Heart left ventricle (tissue), 16 donors: ENCODE measurements around the gene ATP6V1B1. TPM values are rescaled to one million over a fixed set of nuclear protein-coding genes. Genes with fewer than 3 reads are reported as not detected.

Experiments
- ATAC-seq, 4 donors: fragments of 200-7000 bp; cut with Tn5 transposase; one replicate each; pipeline ENCODE4 v1.9.1; 2020 to 2022; ENCODE audit warnings: moderate library complexity in 4 of 4, mild to moderate bottlenecking in 3 of 4, moderate number of reproducible peaks in 1 of 4
- DNase-seq, 5 donors: peaks; one replicate each; pipeline ENCODE4 v3.0.0-alpha.2; 2020
- H3K27ac ChIP-seq, 12 donors: fragments of 200-600 bp; sonication (generic) in 4 of 12; one replicate each; pipeline versions ENCODE4 v1.5.0 to v1.8.0; 2016 to 2022; ENCODE audit warnings: mild to moderate bottlenecking in 2 of 12
- H3K27me3 ChIP-seq, 9 donors: fragments of 200-600 bp; sonication (generic) in 2 of 9; one replicate each; pipeline versions ENCODE4 v1.5.1 to v1.8.0; 2016 to 2022; ENCODE audit warnings: mild to moderate bottlenecking in 3 of 9
- H3K36me3 ChIP-seq, 9 donors: fragments of 200-600 bp; sonication (generic) in 2 of 9; one replicate each; pipeline versions ENCODE4 v1.5.0 to v1.8.0; 2018 to 2022; ENCODE audit warnings: mild to moderate bottlenecking in 2 of 9
- H3K4me1 ChIP-seq, 12 donors: fragments of 200-600 bp; sonication (generic) in 4 of 12; one replicate each; pipeline versions ENCODE4 v1.5.0 to v1.8.0; 2016 to 2022; ENCODE audit warnings: mild to moderate bottlenecking in 3 of 12
- H3K4me3 ChIP-seq, 12 donors: fragments of 200-600 bp; sonication (generic) in 4 of 12; one replicate each; pipeline versions ENCODE4 v1.5.0 to v1.8.0; 2017 to 2022; ENCODE audit warnings: mild to moderate bottlenecking in 9 of 12, moderate library complexity in 4 of 12
- H3K9me3 ChIP-seq, 12 donors: fragments of 200-600 bp; sonication (generic) in 4 of 12; one replicate each; pipeline versions ENCODE4 v1.5.0 to v1.8.0; 2016 to 2022; ENCODE audit warnings: mild to moderate bottlenecking in 1 of 12
- CTCF ChIP-seq, 12 donors: fragments of 200-600 bp; sonication (generic) in 4 of 12; IDR thresholded peaks; one replicate each; pipeline versions ENCODE4 v1.5.0 to v1.8.0; 2018 to 2022; ENCODE audit warnings: antibody characterized with exemption in 12 of 12, mild to moderate bottlenecking in 5 of 12
- POLR2A ChIP-seq, 2 donors: fragments of 450-650 bp; IDR thresholded peaks; one replicate each; pipeline ENCODE4 v1.6.1; 2017; ENCODE audit warnings: antibody characterized with exemption in 2 of 2, mild to moderate bottlenecking in 2 of 2, moderate library complexity in 2 of 2
- WGBS, 4 donors: extraction: QIAGEN DNeasy Blood & Tissue Kit in 2 of 4; methylation state at CpG; one replicate each; pipeline versions ENCODE4 v1.1.5 to v1.1.7; 2013 to 2018; 5-methylcytosine and 5-hydroxymethylcytosine counted together
- intact Hi-C, 10 donors: fragments of 100-400 bp; cut with DNase I; formaldehyde crosslinking; loops; one replicate each; pipeline versions ENCODE4 v1.11.1 to v1.14.2; 2022
- polyA plus RNA-seq, 2 donors: library from polyadenylated mRNA; stranded (reverse); fragments of 200-250 nt; gene quantifications; one replicate each; pipeline ENCODE4 v1.2.3, GENCODE V29; 2013
- total RNA-seq, 9 donors: library from RNA; depleted of rRNA in 2 of 9; stranded (reverse); fragments of >200 nt in 2 of 9; fragmentation: NEBNext Ultra II Directional in 3 of 9; extraction: Animal tissue kit (Norgen Biotek cat#: 25700) in 3 of 9; gene quantifications; one replicate each; pipeline versions ENCODE4 v1.1.0 to v1.2.4, GENCODE V29; 2016 to 2023
- donor health status: ischemic (EF 13 %, LVEDD 7.1; RV severe dilation, severe dysfunction).
- donor health status: healthy with polysubstance abuse.
- donor health status: DM: no; HTN: yes; CAD: no.
- donor health status: DM: no; HTN: no; CAD: no.
- donor health status: ischemic (EF 25% LVEDD 6.9; RV normal size, moderate dysfunction).
- donor health status: ischemic (EF 25% LVEDD 5.7; RV mildly dilated, moderate dysfunction).
- donor health status: healthy.
- donor health status: DM: yes; HTN: yes; CAD: no.
- donor health status: ischemic (EF 35%, LVEDD 5.7; RV mildly dilated, moderate dysfunction).
- donor health status: nonischemic (EF 11% LVEDD 7.7; RV severe dilation, severe dysfunction).
- donor health status: DM: yes; HTN: yes; CAD: no.
- donor health status: PGD.
- donor health status: ischemic (EF 29% LVEDD 5.4; RV normal size, mild dysfunction).
- donor health status: nonischemic (EF 23%, LVEDD 6.1; RV moderate dilation, normal function).

Gene ATP6V1B1
- total and polyA plus RNA-seq, 11 donors = 0.16 to 1.8 (median 0.48) TPM; not detected in 4

DNA sequence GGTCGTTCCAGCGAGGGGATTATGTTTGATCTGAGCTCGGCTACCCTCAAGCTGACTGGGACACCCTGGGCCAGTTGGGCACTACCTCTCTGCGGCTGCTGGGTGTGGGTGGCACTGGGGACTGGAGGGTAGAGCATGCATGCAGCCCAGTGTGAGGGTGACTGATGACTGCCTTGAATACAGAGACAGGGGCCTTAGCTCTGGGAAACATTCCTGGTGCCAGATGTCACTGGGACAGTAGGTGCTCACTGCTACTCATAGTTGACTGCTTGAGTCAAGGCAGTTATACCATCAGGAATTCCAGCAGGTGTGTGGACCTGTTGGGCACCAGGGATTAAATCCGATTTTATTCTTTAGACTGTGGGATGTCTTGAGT is 33.6 kb upstream of the ATP6V1B1 start:
- DNase-seq (no peak), ATAC-seq (no peak)
- intact Hi-C loops = no loop called here
- Histone ChIP-seq H3K27me3 (peaks cover 49 to 100% (median 97%) of the 10 kb centered on the region in 9 donors), H3K36me3 (no peaks in the 10 kb centered on the region), H3K27ac (peak overlapping the region in 3 of 12 donors; percentile 7 to 46 (median 43)), H3K4me3 (peak overlapping the region in 11 of 12 donors; percentile 44 to 68 (median 60)), H3K4me1 (peaks cover 2 to 47% (median 24%) of the 10 kb centered on the region in 12 donors), H3K9me3 (no peaks in the 10 kb centered on the region)
- 44 to 67% (median 52%) methylated on average over 1 to 5 of the region's 5 CpGs for WGBS, 4 donors
- TF ChIP-seq CTCF (IDR thresholded peaks at IDR 0.05) = no peak
- TF ChIP-seq POLR2A (IDR thresholded peaks at IDR 0.05) = no peak

DNA sequence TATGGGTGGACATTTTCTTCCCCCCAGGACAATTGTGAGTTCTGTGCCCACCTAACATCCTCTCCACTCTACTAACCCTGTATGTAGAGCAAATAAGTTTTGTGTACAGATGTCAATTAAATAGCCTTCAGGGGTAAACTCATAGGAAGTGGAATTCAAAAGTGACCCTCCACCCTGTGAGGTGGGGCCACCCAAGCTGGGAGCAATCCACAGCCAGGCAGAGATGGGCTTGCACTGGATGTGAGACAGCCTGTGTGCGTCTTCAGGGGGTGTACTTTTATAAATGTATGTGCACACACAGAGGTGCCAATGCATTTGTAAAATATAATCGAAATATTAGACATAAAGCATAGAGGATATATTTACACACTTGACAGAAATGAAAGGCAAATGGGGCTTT is 33.1 kb upstream of the ATP6V1B1 start:
- TF ChIP-seq CTCF (IDR thresholded peaks at IDR 0.05) = no peak
- no peak for TF ChIP-seq POLR2A (IDR thresholded peaks at IDR 0.05)
- peaks cover 51 to 100% (median 97%) of the 10 kb centered on the region in 9 donors for H3K27me3 ChIP-seq
- ATAC-seq = no peak
- no peak overlapping the region for H3K4me3 ChIP-seq
- peaks cover 2 to 49% (median 25%) of the 10 kb centered on the region in 12 donors for H3K4me1 ChIP-seq
- no peak for DNase-seq
- H3K36me3 ChIP-seq = no peaks in the 10 kb centered on the region
- no peak overlapping the region for H3K27ac ChIP-seq
- 89 to 94% (median 92%) methylated on average over 2 of the region's 2 CpGs for WGBS, 4 donors
- H3K9me3 ChIP-seq = no peaks in the 10 kb centered on the region
- intact Hi-C loops = no loop called here

DNA sequence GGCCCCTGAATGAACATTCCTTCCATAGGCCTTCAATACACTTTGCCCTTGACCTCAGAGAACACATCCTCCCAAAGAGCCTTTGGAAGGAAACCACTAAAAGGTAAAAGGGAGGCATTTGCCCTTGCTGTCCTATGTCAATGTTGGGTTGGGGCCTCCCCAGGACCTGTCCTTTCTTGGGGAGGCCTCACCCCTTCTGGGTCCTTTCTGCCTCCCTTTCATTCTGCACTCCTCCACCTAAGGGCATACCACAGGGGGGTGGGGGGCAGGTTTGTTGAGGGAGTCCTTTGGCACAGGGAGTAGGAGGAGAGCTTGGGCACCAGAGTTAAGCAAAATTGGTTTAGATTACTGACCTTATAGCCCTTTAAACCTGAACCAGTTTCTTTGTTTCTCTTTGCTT is 32.5 kb upstream of the ATP6V1B1 start:
- Histone ChIP-seq H3K4me1 (peaks cover 2 to 49% (median 24%) of the 10 kb centered on the region in 12 donors), H3K9me3 (no peaks in the 10 kb centered on the region), H3K27me3 (peaks cover 53 to 100% (median 97%) of the 10 kb centered on the region in 9 donors), H3K36me3 (no peaks in the 10 kb centered on the region), H3K4me3 (no peak overlapping the region), H3K27ac (no peak overlapping the region)
- ATAC-seq (no peak), DNase-seq (no peak)
- TF ChIP-seq POLR2A (IDR thresholded peaks at IDR 0.05) (no peak), CTCF (IDR thresholded peaks at IDR 0.05) (no peak)
- intact Hi-C loops = no loop called here

DNA sequence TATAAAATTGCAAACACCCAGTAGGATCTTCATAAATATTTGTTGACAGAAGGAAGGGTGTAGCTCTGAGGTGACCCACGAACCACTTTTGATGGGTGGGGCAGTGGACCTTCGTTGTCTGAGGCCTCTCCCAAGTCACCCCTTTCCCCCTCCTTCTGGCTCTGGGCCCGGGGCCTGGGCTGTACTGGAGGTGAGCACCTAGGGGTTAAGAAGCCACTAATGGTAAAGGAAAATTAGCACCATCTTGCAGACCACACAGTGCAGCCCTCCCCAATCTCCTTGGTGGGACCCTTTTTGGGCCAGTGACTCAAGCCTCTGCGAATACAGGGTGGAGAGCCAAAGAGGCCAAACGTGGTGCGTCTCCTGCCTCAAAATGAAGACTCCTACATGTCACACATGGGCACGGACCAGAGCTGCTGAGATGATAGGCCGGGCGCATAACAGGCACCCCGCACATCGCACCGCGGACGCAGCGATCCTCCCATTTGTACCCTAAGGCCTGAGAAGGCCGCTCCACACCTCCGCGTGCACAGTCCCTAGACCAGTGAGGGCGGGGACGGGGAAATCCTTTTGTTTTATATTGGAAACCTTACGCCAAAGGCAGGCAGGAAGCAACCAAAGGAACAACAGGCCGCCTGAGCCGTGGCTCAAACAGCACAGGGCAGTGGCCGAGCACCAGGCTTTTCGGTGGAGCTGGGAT is 31.9 kb upstream of the ATP6V1B1 start:
- WGBS, 4 donors = 48 to 72% (median 61%) methylated on average over 25 of the region's 25 CpGs
- no peak for TF ChIP-seq POLR2A (IDR thresholded peaks at IDR 0.05)
- no peak for TF ChIP-seq CTCF (IDR thresholded peaks at IDR 0.05)
- DNase-seq (no peak), ATAC-seq (peak in 1 of 4 donors; percentile 15)
- intact Hi-C loops = no loop called here
- Histone ChIP-seq H3K4me3 (no peak overlapping the region), H3K36me3 (no peaks in the 10 kb centered on the region), H3K9me3 (no peaks in the 10 kb centered on the region), H3K27ac (no peak overlapping the region), H3K4me1 (peaks cover 2 to 49% (median 24%) of the 10 kb centered on the region in 12 donors), H3K27me3 (peaks cover 56 to 100% (median 97%) of the 10 kb centered on the region in 9 donors)
